ENCODE results near the gene PPFIA3.

DNA sequence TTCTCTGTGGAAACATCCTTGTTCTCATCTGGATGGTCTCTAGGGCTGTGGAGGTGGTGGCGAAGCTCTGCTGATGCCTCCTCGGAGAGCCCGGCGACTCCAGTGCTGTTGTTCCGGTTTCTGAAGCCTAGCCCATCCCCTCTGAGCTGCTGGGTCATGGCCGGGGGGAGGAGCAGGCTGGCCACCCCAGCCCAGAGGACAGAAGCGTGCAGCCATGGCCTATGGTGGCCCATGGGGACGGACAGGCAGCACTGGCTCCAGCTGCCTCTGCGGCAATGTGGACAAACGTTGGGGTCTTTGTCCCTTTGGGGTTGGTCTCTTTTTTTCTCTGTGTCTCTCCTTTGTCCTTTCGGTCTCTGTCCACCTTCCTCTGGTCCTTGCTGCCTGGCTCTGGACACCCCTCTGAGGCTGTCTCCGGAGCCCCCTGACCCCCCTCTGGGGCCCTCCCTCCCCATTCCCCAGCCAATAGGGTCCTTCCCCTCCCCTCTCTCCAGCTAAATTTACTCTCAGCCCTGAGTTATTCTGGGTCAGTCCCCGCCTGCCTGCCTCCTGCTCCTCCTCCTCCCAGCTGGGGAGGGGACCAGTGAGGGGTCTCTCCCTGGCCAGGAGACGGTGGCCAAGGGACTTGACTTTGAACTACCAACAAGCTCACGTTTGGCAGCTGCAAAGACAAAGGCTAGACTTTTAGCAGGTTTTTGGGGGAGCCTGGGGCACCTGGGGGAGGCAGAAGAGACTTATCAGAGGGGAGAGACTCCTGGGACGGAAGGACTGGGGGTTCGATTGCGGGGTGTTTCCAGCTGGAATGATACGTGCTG lies 35.9 kb downstream of the PPFIA3 start, which contains the start of gene HRC:
- TF ChIP-seq, protein P1, sequence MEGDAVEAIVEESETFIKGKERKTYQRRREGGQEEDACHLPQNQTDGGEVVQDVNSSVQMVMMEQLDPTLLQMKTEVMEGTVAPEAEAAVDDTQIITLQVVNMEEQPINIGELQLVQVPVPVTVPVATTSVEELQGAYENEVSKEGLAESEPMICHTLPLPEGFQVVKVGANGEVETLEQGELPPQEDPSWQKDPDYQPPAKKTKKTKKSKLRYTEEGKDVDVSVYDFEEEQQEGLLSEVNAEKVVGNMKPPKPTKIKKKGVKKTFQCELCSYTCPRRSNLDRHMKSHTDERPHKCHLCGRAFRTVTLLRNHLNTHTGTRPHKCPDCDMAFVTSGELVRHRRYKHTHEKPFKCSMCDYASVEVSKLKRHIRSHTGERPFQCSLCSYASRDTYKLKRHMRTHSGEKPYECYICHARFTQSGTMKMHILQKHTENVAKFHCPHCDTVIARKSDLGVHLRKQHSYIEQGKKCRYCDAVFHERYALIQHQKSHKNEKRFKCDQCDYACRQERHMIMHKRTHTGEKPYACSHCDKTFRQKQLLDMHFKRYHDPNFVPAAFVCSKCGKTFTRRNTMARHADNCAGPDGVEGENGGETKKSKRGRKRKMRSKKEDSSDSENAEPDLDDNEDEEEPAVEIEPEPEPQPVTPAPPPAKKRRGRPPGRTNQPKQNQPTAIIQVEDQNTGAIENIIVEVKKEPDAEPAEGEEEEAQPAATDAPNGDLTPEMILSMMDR (conservative IDR thresholded peaks at IDR 0.05 in 1 of 2, IDR thresholded peaks at IDR 0.05 in 1 of 2; ENCODE audit: extremely low read depth in 1 of 2, insufficient read depth in 1 of 2, low read depth in 1 of 2, low read length in 2 of 2): no peak
- TF ChIP-seq EZH2 (IDR thresholded peaks at IDR 0.05; ENCODE audit: borderline replicate concordance, low read length): no peak
